Panc1 (cell line): ENCODE results near the gene RALGPS1.

Experiments
- POLR2AphosphoS5 ChIP-seq: IDR thresholded peaks from 2 replicates; pipeline ENCODE4 v1.6.1; 2012; ENCODE audit warnings: mild to moderate bottlenecking, low read depth, low read length, moderate library complexity
- SIN3A ChIP-seq: IDR thresholded peaks from 2 replicates; pipeline ENCODE4 v1.6.1; 2012; ENCODE audit warnings: low read depth, mild to moderate bottlenecking, low read length, moderate library complexity, borderline replicate concordance; ENCODE audit not compliant: insufficient read depth
- TCF7L2 ChIP-seq: IDR thresholded peaks from 2 replicates; pipeline ENCODE4 v1.6.1; 2011; ENCODE audit warnings: mild to moderate bottlenecking, low read depth, low read length, inconsistent platforms
- TF ChIP-seq, protein P1 (sequence below): fragments of 450-650 bp; IDR thresholded peaks from 2 replicates; pipeline ENCODE4 v1.5.1; 2017; ENCODE audit warnings: mild to moderate bottlenecking
- TF ChIP-seq, protein P2 (sequence below), 2 experiments: IDR thresholded peaks; 2 replicates each; pipeline ENCODE4 v1.6.1; 2011 to 2012; ENCODE audit warnings: low read depth in 2 of 2, control low read depth in 1 of 2, low read length in 1 of 2, mild to moderate bottlenecking in 1 of 2, moderate library complexity in 1 of 2; ENCODE audit not compliant: insufficient read depth in 1 of 2

DNA sequence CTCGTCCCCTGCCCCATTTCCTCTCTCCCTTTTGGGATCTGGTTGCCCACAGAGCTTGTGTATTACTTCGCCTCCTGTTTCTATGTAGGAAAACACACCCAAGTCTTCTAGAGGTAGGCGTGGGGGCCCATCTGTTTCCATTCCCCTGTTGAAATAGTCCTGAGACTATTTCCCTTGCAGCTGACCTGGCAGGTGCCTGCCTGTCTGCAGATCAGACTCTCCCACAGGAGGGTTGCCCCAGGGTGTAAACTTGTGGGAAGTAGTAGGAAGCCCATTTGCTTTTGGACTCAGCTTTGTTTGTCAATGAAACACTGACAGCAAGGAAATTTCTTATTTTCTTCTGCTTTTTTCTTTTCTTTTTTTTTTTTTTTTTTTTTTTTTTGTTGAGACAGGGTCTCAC, 333.7 kb downstream of the RALGPS1 start:
- TF ChIP-seq, protein P1, sequence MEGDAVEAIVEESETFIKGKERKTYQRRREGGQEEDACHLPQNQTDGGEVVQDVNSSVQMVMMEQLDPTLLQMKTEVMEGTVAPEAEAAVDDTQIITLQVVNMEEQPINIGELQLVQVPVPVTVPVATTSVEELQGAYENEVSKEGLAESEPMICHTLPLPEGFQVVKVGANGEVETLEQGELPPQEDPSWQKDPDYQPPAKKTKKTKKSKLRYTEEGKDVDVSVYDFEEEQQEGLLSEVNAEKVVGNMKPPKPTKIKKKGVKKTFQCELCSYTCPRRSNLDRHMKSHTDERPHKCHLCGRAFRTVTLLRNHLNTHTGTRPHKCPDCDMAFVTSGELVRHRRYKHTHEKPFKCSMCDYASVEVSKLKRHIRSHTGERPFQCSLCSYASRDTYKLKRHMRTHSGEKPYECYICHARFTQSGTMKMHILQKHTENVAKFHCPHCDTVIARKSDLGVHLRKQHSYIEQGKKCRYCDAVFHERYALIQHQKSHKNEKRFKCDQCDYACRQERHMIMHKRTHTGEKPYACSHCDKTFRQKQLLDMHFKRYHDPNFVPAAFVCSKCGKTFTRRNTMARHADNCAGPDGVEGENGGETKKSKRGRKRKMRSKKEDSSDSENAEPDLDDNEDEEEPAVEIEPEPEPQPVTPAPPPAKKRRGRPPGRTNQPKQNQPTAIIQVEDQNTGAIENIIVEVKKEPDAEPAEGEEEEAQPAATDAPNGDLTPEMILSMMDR = no peak
- no peak for TF ChIP-seq POLR2AphosphoS5
- TF ChIP-seq, protein P2, sequence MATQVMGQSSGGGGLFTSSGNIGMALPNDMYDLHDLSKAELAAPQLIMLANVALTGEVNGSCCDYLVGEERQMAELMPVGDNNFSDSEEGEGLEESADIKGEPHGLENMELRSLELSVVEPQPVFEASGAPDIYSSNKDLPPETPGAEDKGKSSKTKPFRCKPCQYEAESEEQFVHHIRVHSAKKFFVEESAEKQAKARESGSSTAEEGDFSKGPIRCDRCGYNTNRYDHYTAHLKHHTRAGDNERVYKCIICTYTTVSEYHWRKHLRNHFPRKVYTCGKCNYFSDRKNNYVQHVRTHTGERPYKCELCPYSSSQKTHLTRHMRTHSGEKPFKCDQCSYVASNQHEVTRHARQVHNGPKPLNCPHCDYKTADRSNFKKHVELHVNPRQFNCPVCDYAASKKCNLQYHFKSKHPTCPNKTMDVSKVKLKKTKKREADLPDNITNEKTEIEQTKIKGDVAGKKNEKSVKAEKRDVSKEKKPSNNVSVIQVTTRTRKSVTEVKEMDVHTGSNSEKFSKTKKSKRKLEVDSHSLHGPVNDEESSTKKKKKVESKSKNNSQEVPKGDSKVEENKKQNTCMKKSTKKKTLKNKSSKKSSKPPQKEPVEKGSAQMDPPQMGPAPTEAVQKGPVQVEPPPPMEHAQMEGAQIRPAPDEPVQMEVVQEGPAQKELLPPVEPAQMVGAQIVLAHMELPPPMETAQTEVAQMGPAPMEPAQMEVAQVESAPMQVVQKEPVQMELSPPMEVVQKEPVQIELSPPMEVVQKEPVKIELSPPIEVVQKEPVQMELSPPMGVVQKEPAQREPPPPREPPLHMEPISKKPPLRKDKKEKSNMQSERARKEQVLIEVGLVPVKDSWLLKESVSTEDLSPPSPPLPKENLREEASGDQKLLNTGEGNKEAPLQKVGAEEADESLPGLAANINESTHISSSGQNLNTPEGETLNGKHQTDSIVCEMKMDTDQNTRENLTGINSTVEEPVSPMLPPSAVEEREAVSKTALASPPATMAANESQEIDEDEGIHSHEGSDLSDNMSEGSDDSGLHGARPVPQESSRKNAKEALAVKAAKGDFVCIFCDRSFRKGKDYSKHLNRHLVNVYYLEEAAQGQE (IDR thresholded peaks at IDR 0.05; ENCODE audit: insufficient read depth in 1 of 2, low read depth in 2 of 2, low read length in 1 of 2) = no peak
- no peak for TF ChIP-seq SIN3A
- no peak for TF ChIP-seq TCF7L2
